ENCODE results near the gene EXOC6B. TPM values are rescaled to one million over a fixed set of nuclear protein-coding genes. Genes with fewer than 3 reads are reported as not detected.

The EXOC6B gene
- total RNA-seq, 2 donors from 2014 or later, result 16.6 to 36.6 TPM

GRCh38 chr2:72222829-72223564 is 602.8 kb downstream of the EXOC6B start:
- H3K36me3 ChIP-seq, result no peaks in the 10 kb centered on the region
- no peaks in the 10 kb centered on the region for H3K9me3 ChIP-seq
- H3K4me3 ChIP-seq, result no peak overlapping the region
- H3K4me1 ChIP-seq (replicated peaks), result no peaks in the 10 kb centered on the region
- no peaks in the 10 kb centered on the region for H3K27me3 ChIP-seq (replicated peaks; ENCODE audit: insufficient read depth)
- intact Hi-C loops (cut with DNase I), result no loop called here
- H3K27ac ChIP-seq, result no peak overlapping the region
- no peak for DNase-seq (ENCODE audit: low spot score)
- WGBS, result 55% methylated on average over 3 of the region's 3 CpGs
- TF ChIP-seq POLR2A (IDR thresholded peaks at IDR 0.05) (no peak), POLR2AphosphoS5 (IDR thresholded peaks at IDR 0.05) (no peak)

GRCh38 chr2:72220170-72220569 is 605.7 kb downstream of the EXOC6B start:
- Histone ChIP-seq H3K9me3 (no peaks in the 10 kb centered on the region), H3K27ac (no peak overlapping the region), H3K27me3 (replicated peaks; ENCODE audit: insufficient read depth) (no peaks in the 10 kb centered on the region), H3K4me3 (no peak overlapping the region), H3K36me3 (no peaks in the 10 kb centered on the region), H3K4me1 (replicated peaks) (no peaks in the 10 kb centered on the region)
- WGBS, result 73% methylated on average over 2 of the region's 2 CpGs
- TF ChIP-seq POLR2A (IDR thresholded peaks at IDR 0.05) (no peak), POLR2AphosphoS5 (IDR thresholded peaks at IDR 0.05) (no peak)
- TF ChIP-seq, protein P1, sequence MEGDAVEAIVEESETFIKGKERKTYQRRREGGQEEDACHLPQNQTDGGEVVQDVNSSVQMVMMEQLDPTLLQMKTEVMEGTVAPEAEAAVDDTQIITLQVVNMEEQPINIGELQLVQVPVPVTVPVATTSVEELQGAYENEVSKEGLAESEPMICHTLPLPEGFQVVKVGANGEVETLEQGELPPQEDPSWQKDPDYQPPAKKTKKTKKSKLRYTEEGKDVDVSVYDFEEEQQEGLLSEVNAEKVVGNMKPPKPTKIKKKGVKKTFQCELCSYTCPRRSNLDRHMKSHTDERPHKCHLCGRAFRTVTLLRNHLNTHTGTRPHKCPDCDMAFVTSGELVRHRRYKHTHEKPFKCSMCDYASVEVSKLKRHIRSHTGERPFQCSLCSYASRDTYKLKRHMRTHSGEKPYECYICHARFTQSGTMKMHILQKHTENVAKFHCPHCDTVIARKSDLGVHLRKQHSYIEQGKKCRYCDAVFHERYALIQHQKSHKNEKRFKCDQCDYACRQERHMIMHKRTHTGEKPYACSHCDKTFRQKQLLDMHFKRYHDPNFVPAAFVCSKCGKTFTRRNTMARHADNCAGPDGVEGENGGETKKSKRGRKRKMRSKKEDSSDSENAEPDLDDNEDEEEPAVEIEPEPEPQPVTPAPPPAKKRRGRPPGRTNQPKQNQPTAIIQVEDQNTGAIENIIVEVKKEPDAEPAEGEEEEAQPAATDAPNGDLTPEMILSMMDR (IDR thresholded peaks at IDR 0.05), result no peak
- no peak for DNase-seq (ENCODE audit: low spot score)
- intact Hi-C loops (cut with DNase I), result no loop called here

DNA sequence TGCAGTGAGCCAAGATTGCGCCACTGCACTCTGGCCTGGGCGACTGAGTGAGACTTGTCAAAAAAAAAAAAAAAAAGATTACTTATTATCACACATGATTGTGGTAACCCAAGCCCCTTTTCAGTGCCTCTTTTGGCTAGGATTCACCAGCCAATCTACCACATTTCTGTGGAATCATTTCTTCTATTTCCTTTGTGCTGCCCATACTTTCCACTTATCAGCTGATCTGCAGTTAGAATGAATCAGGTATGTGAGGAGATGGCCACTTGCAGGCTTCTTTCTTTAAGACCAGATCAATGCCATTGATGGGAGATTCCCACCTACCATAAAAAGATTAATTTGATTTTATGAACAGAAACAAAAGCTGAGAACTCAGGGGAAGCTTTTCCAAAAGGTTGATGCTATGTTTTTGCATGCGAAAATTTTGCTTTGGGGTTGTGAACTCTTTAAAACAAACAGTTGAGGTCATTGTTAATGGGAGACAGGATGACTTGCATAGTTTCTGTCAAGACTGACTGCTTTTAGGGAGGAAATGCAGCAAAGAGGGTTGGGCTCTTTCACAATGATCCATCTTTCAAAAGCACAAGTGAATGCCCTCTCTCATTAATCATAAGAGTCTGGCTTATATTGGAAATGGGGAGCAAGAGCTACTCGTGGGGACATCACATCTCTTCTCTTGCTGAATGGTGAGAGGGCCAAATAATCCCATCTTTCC is 611.2 kb downstream of the EXOC6B start:
- Histone ChIP-seq H3K27me3 (replicated peaks; ENCODE audit: insufficient read depth) (no peaks in the 10 kb centered on the region), H3K36me3 (no peaks in the 10 kb centered on the region), H3K4me1 (replicated peaks) (no peaks in the 10 kb centered on the region), H3K9me3 (no peaks in the 10 kb centered on the region), H3K27ac (no peak overlapping the region), H3K4me3 (no peak overlapping the region)
- TF ChIP-seq POLR2AphosphoS5 (IDR thresholded peaks at IDR 0.05), result no peak
- TF ChIP-seq, protein P1 (IDR thresholded peaks at IDR 0.05), result no peak
- TF ChIP-seq POLR2A (IDR thresholded peaks at IDR 0.05), result no peak
- 71% methylated on average over 4 of the region's 4 CpGs for WGBS
- intact Hi-C loops (cut with DNase I), result no loop called here
- DNase-seq (ENCODE audit: low spot score), result no peak

- TF ChIP-seq, protein P1 (IDR thresholded peaks at IDR 0.05), result no peak
- no peak for TF ChIP-seq POLR2A (IDR thresholded peaks at IDR 0.05)
- TF ChIP-seq POLR2AphosphoS5 (IDR thresholded peaks at IDR 0.05), result no peak
- Histone ChIP-seq H3K27ac (no peak overlapping the region), H3K4me3 (no peak overlapping the region), H3K36me3 (no peaks in the 10 kb centered on the region), H3K9me3 (no peaks in the 10 kb centered on the region), H3K27me3 (replicated peaks; ENCODE audit: insufficient read depth) (no peaks in the 10 kb centered on the region), H3K4me1 (replicated peaks) (no peaks in the 10 kb centered on the region)
- DNase-seq (ENCODE audit: low spot score), result no peak
- intact Hi-C loops (cut with DNase I), result no loop called here
- 49% methylated on average over 1 of the region's 1 CpG for WGBS
Observed at GRCh38 chr2:72212486-72212855, 613.4 kb downstream of the EXOC6B start.

DNA sequence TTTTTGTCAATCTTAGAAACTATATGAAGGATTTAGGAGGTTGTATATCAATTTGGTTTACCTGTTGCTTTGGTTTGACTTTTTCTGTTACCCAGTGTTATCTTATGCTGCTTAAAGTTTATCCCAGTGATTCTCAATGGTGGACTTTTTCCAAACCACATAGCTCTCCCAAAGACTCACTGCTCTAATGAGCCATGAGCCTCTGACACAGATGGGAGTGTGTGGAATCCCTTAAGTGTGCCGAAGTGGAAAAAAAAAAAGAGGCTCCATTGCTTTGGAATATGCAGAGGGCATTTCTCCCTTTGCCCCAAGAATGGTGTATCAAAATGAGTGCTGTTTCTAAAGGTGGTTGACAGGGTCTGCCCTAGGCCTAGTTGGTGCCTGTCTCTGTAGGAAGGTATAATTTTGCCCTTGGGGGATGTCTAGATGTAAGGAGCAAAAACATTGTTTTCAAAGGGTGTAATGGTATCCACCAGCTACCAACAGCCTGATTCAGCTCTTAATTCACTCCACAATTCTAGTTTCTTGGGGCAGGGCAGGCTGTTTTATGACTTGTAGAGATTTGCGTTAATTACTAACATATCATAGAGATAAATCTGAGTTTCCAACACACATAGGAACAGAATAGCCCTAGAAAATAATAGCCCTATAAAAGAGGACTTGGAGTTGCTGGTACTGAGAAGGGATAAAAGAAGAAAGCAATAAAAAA is 613.9 kb downstream of the EXOC6B start:
- no peak overlapping the region for H3K4me3 ChIP-seq
- no peak for DNase-seq (ENCODE audit: low spot score)
- intact Hi-C loops (cut with DNase I), result no loop called here
- no peaks in the 10 kb centered on the region for H3K27me3 ChIP-seq (replicated peaks; ENCODE audit: insufficient read depth)
- H3K36me3 ChIP-seq, result no peaks in the 10 kb centered on the region
- WGBS, result 64% methylated on average over 2 of the region's 2 CpGs
- no peaks in the 10 kb centered on the region for H3K4me1 ChIP-seq (replicated peaks)
- H3K9me3 ChIP-seq, result no peaks in the 10 kb centered on the region
- TF ChIP-seq POLR2AphosphoS5 (IDR thresholded peaks at IDR 0.05), result no peak
- TF ChIP-seq POLR2A (IDR thresholded peaks at IDR 0.05), result no peak
- TF ChIP-seq, protein P1 (IDR thresholded peaks at IDR 0.05), result no peak
- no peak overlapping the region for H3K27ac ChIP-seq

Measured in prostate gland (tissue), 2 donors.